ENCODE data around the gene TMEM131.

Gene TMEM131

DNA sequence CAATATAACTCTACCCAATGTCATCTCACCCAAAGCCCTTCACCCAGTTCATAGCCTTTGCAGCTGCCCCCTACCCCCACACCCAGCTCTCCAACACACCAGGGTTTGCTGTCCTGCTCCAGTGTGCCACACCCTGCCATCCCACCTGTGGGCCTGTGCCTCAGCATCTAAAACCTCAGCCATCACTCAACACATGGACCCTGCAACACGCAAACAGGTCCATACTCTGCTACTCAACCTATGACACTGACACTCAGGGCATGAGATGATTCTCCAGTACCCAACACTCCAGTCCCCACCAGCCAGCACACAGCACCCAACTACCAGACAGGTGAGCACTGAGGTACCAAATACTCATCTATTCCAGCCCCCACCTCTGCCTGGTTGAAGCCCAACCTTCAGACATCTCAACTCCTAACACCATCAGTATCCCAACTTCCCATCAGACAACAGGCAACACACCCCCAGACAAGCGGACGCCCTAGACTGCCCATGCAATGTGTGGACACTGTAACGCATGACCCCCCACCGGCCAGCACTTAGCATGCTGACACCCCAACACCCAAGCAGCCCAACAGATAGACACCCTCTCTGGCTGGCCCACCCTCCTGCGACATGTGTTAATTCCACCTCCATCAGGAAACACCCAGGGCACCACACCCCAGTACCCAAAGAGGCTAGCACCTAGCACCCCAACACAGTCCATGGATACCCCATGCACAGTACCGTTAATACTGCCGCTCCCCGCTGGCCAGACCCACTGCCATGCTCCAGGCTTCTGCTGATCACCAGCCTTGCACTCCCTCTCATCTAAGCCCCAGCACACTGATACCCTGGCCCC, 257.3 kb downstream of the TMEM131 start:
- no peak for DNase-seq (ENCODE audit: low spot score)

- DNase-seq (ENCODE audit: low spot score): no peak
These were observed 258.1 kb downstream of the TMEM131 start for GRCh38 chr2:97737421-97738178.

GRCh38 chr2:97736608-97737330, 259.0 kb downstream of the TMEM131 start:
- no peak for DNase-seq (ENCODE audit: low spot score)

DNA sequence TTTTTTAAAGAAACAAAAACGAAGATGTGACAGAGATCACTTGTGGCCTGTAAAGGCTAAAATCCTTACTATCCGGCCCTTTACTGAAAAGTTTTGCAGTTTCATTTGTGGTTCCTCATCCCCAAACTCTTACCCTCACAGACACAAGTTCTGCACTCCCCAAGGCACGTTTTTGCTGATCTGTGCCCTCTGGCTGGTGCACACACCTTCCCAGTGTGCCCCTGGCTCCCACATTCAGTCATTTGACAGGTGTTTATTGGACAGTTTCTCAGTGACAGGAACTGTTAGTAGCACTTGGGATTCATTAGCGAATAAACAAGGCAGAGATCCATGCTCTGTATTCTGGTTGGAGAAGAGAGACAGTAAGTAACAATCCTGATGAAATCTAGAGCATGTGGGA, 259.6 kb downstream of the TMEM131 start:
- no peak for DNase-seq (ENCODE audit: low spot score)

- no peak for DNase-seq (ENCODE audit: low spot score)
These were observed 260.6 kb downstream of the TMEM131 start for GRCh38 chr2:97735161-97735561.

DNA sequence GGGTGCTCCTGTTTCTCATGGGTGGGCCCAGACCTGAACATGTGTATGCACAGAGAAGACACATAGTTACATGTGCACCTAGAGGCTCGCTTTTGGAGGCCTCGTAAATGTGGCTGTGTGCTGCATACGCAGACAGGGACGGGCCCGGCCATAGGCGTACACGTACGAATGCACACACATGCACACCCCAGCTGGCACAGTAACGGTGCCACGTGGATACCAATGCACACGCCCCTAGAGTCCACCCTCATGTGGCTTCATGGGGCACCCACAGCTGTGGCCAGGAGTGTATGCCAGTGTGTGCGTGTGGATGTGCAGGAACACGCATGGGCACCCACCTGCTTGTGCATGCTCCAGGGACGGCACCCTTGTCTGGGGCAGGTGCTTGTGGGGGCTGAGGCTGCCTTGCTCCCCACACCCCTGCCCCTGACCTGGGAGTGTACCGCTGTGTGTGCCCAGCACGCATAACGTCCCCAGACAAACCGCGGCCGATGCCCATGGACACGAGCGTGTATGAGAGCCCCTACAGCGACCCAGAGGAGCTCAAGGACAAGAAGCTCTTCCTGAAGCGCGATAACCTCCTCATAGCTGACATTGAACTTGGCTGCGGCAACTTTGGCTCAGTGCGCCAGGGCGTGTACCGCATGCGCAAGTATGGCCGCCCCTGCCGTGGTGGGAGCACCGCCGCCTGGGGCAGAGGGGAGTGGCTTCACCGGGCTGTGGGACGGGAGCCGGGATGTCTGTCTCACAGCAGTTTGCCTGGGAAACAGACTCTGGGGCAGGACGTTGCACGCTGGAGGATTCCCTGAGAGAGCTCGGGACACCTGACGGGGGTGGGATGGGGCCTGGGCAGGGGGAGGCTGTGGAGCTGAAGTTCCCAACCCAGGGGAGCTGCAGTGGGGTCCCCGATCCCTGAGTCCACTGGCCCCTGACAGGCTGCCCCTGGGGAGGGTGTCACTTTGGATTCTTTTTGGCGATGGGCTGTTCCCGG, 261.4 kb downstream of the TMEM131 start:
- no peak for DNase-seq (ENCODE audit: low spot score)

DNA sequence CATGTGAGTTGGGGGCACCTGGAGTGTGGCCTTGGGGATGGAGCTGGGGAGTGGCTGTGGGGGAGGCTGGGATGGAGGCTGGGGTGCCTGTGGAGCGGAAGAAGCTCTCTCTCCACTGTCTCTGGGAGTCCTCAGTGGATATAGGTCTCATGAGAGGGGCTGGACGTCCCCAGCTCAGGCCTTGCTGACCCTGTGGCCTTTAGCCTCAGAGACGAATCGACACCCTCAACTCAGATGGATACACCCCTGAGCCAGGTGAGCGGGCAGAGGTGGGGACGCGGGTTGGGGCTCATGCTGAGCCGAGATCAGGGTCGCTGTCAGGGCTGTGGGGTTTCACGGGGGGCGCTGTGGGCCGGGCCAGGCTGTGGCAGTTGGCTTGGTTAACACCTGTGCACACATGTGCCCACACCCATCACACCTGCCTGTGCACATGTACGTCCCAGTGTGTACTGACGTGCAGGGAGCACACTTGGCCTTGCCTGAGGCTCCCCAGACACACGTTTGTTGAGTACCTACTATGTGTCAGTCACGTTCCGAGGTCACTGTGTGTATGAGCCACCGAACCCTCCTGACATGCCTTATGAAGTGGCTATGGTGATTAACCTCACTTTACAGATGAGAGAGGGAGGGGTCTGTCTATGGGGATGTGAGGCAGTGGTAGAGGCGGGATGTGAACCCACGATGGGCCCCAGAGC, 262.3 kb downstream of the TMEM131 start:
- no peak for DNase-seq (ENCODE audit: low spot score)

DNA sequence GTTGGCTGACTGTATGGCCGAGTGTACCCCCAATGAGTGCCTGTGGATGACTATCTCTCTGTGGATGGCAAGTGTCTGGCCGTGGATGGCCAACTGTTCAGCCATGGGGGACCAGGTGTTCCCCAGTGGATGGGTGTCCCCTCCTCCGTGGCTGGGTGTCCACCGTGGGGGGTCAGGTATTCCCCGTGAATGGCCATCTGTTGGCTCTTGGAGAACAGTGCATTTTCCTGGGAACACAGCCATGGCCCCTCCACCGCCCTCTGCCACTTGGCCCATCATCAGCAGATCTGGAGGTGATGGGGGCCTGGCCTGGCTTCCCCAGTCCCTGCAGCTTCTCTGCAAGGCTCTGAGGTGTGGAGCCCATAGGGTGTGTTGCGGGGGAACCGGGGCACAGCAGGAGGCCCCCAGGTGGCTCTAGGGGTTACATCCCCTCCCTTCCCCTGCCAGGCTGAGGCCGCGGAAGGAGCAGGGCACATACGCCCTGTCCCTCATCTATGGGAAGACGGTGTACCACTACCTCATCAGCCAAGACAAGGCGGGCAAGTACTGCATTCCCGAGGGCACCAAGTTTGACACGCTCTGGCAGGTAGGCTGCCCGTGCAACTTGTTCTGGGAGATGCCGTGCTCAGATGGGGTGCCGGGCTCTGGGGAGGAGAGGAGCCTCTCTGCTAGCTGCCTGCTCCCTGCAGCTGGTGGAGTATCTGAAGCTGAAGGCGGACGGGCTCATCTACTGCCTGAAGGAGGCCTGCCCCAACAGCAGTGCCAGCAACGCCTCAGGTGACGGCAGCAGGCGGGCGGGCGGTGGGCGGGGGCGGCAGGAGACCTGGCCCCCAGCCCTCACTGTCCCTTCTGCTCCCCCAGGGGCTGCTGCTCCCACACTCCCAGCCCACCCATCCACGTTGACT, 263.1 kb downstream of the TMEM131 start:
- no peak for DNase-seq (ENCODE audit: low spot score)

- DNase-seq (ENCODE audit: low spot score): no peak
These were observed 264.3 kb downstream of the TMEM131 start for GRCh38 chr2:97731274-97732020.

- DNase-seq (ENCODE audit: low spot score): no peak
These were observed 265.5 kb downstream of the TMEM131 start for GRCh38 chr2:97730245-97730644.

DNA sequence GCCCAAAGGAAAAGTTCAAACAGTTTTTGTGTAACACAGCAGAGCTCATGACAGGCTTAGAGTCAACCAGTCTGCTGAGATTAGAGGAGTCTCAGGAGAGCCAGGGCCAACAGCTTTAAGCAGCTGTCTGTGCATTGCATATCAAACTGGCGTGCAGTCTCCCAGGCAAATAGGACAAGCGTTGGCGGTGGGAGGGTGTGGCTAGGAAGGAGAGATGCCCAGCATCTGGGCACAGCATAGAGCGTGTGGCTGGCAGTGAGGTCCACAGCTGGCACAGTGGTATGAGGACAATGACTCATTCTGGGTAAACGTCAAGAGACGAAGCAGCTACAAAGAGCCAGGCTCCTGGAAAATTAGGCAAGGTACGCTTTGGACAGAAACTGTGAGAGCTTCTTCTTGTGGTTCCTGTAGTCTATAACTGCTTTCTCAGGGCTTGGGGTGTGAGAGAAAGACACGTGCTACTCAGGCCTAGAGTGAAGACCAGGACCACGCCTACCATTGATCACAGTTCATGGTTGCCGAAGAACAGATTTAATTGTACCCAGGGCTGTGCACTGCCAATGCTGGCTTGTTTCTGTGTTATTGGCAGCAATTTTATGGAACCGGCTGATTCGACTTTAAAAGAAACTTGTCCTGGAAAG, 267.5 kb downstream of the TMEM131 start:
- no peak for DNase-seq (ENCODE audit: low spot score)

DNA sequence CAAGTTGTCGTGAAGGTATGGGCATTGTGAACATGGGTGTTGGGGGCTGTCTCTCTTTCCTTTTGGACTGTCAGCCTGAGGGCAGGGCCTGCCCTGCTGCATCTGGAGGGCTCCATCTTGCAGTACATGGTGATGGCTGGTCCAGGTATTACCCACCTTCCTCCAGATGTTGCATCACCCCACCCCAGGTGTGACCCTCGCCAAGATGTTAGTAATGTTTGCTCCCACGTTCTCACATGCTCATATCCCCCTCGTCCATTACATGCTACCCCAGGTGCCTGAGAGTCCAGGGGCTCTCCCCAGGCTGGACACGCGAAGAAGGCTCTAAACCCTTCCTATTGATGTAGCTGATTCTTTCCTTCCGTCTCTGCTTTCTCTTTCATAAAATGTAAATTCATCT, 268.5 kb downstream of the TMEM131 start:
- no peak for DNase-seq (ENCODE audit: low spot score)

GRCh38 chr2:97726261-97727064, 269.3 kb downstream of the TMEM131 start:
- no peak for DNase-seq (ENCODE audit: low spot score)

- DNase-seq (ENCODE audit: low spot score): no peak
These were observed 270.6 kb downstream of the TMEM131 start for GRCh38 chr2:97724946-97725688.

- DNase-seq (ENCODE audit: low spot score): no peak
These were observed 271.2 kb downstream of the TMEM131 start for GRCh38 chr2:97724501-97724900.

- DNase-seq (ENCODE audit: low spot score): no peak
These were observed 271.7 kb downstream of the TMEM131 start for GRCh38 chr2:97724073-97724410.

Measured in HuH-7.5 (cell line).